AG04449 (cell line): ENCODE results near the gene ABCC12.

Source experiments
- CTCF ChIA-PET: fragments of 350-600 bp; formaldehyde crosslinking; extraction: SDS; loops from one replicate; lab custom pipeline; 2021; ENCODE audit warnings: antibody characterized with exemption; lab: Yijun Ruan, JAX
- POLR2A ChIA-PET: fragments of 400-600, 350-600 bp; formaldehyde crosslinking; extraction: SDS; loops from one replicate; lab custom pipeline; 2020; ENCODE audit warnings: antibody characterized with exemption, inconsistent platforms; lab: Yijun Ruan, JAX
- DNase-seq: peaks from one replicate; pipeline ENCODE4 v3.0.0-alpha.2; 2010; ENCODE audit warnings: low read depth, low spot score
- H3K4me3 ChIP-seq: 2 replicates; pipeline ENCODE4 v1.5.1; 2011; ENCODE audit warnings: low read depth, mild to moderate bottlenecking, control low read depth, low read length
- TF ChIP-seq, protein P1 (sequence below): IDR thresholded peaks from one replicate; pipeline ENCODE4 v1.5.1; 2011; ENCODE audit warnings: mild to moderate bottlenecking, moderate library complexity, low read length, control low read depth, inconsistent platforms; ENCODE audit not compliant: insufficient read depth; ENCODE audit errors: missing control alignments

The ABCC12 gene

DNA sequence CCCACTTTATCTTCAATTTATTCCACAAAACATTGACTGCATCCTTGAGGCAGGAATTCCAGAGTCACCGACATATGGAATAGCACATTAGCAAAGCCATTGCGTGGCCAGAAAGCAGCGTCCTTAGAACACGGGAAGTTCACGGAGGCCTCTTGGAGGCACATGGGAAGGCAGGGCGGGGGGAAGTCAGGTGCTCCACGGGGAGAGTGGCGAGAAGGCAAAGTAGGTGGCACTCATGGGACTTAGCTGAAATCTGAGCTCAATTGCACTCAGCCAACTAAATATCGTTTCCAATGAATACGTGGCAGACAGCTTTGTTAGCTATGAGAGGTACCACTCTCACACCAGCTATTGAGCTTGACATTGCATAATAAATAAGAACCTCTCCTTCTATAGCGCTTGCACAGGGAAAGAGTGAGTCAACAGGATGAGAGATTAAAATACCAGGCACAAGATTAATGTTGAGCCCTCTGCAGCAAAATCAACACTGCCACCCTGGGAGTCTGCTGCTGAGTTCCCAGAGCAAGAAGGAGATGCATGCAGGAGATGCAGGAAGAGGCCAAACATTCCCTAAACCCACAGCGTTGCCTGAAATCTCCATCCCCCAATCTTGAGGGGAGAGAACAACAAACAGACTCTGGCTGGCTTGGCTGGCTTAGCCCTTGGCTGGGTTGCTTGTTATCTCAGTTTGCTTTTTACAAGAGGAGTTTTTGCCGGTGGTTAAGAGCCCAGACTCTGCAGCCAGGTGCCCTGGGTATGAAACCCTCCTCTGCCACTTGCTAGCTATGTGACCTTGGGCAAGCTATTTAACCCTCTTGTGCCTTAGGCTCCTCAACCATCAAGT lies 28.8 kb downstream of the ABCC12 start:
- no peak overlapping the region for H3K4me3 ChIP-seq
- TF ChIP-seq, protein P1, sequence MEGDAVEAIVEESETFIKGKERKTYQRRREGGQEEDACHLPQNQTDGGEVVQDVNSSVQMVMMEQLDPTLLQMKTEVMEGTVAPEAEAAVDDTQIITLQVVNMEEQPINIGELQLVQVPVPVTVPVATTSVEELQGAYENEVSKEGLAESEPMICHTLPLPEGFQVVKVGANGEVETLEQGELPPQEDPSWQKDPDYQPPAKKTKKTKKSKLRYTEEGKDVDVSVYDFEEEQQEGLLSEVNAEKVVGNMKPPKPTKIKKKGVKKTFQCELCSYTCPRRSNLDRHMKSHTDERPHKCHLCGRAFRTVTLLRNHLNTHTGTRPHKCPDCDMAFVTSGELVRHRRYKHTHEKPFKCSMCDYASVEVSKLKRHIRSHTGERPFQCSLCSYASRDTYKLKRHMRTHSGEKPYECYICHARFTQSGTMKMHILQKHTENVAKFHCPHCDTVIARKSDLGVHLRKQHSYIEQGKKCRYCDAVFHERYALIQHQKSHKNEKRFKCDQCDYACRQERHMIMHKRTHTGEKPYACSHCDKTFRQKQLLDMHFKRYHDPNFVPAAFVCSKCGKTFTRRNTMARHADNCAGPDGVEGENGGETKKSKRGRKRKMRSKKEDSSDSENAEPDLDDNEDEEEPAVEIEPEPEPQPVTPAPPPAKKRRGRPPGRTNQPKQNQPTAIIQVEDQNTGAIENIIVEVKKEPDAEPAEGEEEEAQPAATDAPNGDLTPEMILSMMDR, result no peak
- DNase-seq, result peak; percentile 100
- CTCF ChIA-PET, result interaction anchor here (0.8 to 4.7 kb wide), 7 partner anchors 9 to 983 kb away, joined by 3 to 14 read pairs (median 3); partner anchors contain the start of gene NETO2
- POLR2A ChIA-PET, result interaction anchor here (0.7 to 1.2 kb wide), 4 partner anchors 11 to 396 kb away, joined by 3 to 5 read pairs (median 4); no protein-coding TSS in a partner anchor

DNA sequence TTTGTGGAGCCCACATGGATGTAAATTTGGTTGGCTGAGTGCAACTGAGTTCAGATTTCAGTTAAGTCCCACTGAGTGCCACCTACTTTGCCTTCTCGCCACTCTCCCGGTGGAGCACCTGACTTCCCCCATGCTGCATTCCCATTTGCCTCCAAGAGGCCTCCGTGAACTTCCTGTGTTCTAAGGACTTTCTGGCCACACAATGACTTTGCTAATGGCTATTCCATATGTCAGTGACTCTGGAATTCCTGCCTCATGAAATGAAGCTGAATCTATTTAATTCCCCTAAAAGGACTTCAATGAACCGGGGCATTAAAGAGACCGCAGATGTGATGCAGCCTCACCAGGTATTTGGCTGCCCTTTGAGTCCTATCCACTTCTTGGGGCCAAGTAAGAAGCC lies 29.9 kb downstream of the ABCC12 start:
- POLR2A ChIA-PET, result interaction anchor here (1.0 kb wide), 1 partner anchor 395 kb away, joined by 4 read pairs; no protein-coding TSS in a partner anchor
- TF ChIP-seq, protein P1, result no peak
- no peak overlapping the region for H3K4me3 ChIP-seq
- DNase-seq, result no peak
- CTCF ChIA-PET, result interaction anchor here (0.8 to 4.7 kb wide), 6 partner anchors 8 to 982 kb away, joined by 3 to 14 read pairs (median 4); partner anchors contain the start of gene NETO2

DNA sequence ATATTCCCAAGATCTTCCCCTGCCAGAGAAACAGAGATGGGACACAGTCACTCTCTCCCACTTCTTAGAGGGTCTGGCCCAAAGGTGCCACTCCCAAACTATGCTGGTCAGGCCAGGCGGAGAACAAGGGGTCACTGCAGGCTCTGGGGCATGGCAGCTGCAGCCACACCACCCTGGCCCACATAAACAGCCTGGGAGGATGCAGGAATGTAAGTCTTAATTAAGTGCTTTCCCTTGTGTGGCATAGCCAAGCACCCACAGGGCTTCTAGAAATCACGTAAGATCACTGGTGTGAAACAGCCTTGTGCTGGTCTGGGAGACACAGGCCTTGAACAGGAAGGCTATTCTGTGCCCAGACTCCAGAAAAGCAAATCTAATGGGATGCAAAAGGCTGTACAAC lies 31.5 kb downstream of the ABCC12 start:
- no peak for DNase-seq
- ChIA-PET CTCF (interaction anchor here (1.0 to 4.7 kb wide), 5 partner anchors 42 to 983 kb away, joined by 3 to 14 read pairs (median 5); partner anchors contain the start of gene NETO2), POLR2A (interaction anchor here (0.7 kb wide), 1 partner anchor 713 kb away, joined by 3 read pairs; no protein-coding TSS in a partner anchor)
- H3K4me3 ChIP-seq, result no peak overlapping the region
- TF ChIP-seq, protein P1, result no peak

DNA sequence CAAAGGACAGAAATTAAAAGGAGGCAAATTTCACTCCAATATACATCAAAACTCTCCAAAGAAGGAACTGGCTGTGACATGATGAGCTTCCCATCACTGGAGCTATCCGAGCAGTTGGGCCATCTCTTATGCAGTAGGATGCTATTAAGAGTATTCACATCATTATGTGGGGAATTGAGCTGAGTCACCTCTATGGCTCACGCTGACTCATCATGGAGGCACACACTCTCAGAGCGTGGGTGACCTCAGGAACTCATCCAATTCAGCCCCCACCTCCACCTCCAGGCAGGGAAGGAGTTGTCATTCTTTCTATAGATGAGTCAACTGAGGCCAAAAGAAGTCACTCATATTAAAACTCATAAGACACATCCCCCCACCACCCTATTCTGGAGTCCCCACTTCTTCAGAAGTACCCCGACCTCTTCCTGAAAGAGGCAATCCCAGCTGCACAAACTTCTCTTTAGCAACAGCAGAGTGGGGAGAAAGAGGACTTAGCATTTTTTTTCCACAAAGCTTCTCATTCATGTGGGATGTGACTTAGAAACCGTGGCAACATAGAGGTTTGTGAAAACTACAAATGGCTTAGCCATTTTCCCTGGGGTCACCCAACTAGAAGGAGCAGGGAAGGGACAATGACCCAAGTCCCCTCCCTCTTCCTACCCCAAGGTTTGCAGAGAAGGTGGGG lies 32.5 kb downstream of the ABCC12 start:
- peak; percentile 98 for DNase-seq
- no peak overlapping the region for H3K4me3 ChIP-seq
- TF ChIP-seq, protein P1, result no peak
- ChIA-PET CTCF (interaction anchor here (0.6 to 4.7 kb wide), 8 partner anchors 25 to 981 kb away, joined by 3 to 14 read pairs (median 4); partner anchors contain the start of gene NETO2), POLR2A (interaction anchor here (0.6 to 1.4 kb wide), 9 partner anchors 10 to 712 kb away, joined by 3 to 6 read pairs (median 3); no protein-coding TSS in a partner anchor)

DNA sequence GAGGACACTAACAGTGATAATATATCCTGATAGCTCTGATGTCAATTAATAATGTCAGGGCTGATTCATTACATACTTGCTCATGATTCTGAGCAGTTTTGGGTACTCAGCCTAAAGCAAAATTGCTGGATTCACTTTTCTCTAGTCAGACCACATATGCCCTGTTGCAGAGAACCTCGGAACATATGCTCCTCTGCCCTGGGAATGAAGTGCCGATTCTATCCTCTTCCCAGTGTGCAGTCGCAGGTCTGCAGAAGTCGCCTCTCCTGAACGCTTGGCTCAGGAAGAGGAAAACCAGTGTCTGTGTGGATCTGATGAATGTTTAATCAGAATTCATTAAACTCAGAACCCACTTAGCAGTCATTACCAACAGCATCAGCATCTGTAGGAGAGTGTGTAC lies 34.5 kb downstream of the ABCC12 start:
- TF ChIP-seq, protein P1, result no peak
- POLR2A ChIA-PET, result no interaction called here
- CTCF ChIA-PET, result interaction anchor here (0.6 to 2.4 kb wide), 4 partner anchors 12 to 1083 kb away, joined by 3 to 11 read pairs (median 4); partner anchors contain the start of gene NETO2
- H3K4me3 ChIP-seq, result no peak overlapping the region
- DNase-seq, result no peak
